K562 (cell line): ENCODE data around the gene SYCN. TPM values are rescaled to one million over a fixed set of nuclear protein-coding genes. Genes with fewer than 3 reads are reported as not detected.

Source experiments
- ATAC-seq: fragments of 200-7000 bp; cut with Tn5 transposase; 3 replicates; pipeline ENCODE4 v1.9.1; 2020; ENCODE audit warnings: moderate library complexity
- BruUV-seq: library from RNA; stranded (reverse); fragments of 400-500 nt; replicated peaks from 2 replicates; lab custom pipeline; 2021; lab: Mats Ljungman, UMichigan
- CTCF ChIA-PET: fragments of 300-600 bp; formaldehyde crosslinking; extraction: SDS; loops from one replicate; lab custom pipeline; 2021; ENCODE audit warnings: low intra/inter-chr PET ratio; lab: Yijun Ruan, JAX
- POLR2A ChIA-PET: fragments of 300-600, 350-650 bp; sonication (Branson Sonifier 250); formaldehyde crosslinking; extraction: SDS; loops from one replicate; lab custom pipeline; 2021; ENCODE audit warnings: antibody characterized with exemption, inconsistent platforms; lab: Yijun Ruan, JAX
- DNase-seq, 4 experiments: peaks; one replicate each; pipeline versions ENCODE4 v3.0.0 to v3.0.0-alpha.2; 2011 to 2018; ENCODE audit warnings: low spot score in 3 of 4, mixed read lengths in 3 of 4; ENCODE audit errors: extremely low read depth in 1 of 4
- FAIRE-seq: peaks from 2 replicates; lab custom pipeline; 2011; peaks lifted over from hg19 to GRCh38; lab: Jason Lieb, UNC
- H2AFZ ChIP-seq: 2 replicates; pipeline ENCODE4 v1.6.0; 2011; ENCODE audit warnings: low read depth, low read length, control low read depth, inconsistent platforms
- H3K27ac ChIP-seq: fragments of 200-600 bp; 3 replicates; pipeline ENCODE4 v1.8.0; 2011; ENCODE audit warnings: low read depth, mild to moderate bottlenecking, control low read depth, inconsistent platforms, low read length, moderate library complexity, mixed read lengths; ENCODE audit errors: extremely low read depth
- H3K27me3 ChIP-seq, 2 experiments: fragments of 300-600 bp in 1 of 2; 2 replicates in 1 of 2; 3 replicates in 1 of 2; pipeline versions ENCODE4 v1.6.0 to v1.8.0; 2011; ENCODE audit warnings: inconsistent platforms in 2 of 2, low read length in 2 of 2, mild to moderate bottlenecking in 1 of 2, mixed read lengths in 1 of 2, moderate library complexity in 1 of 2; ENCODE audit not compliant: control insufficient read depth in 2 of 2, insufficient read depth in 2 of 2
- H3K36me3 ChIP-seq: fragments of 300-600 bp; 3 replicates; pipeline ENCODE4 v1.8.0; 2011; ENCODE audit warnings: mild to moderate bottlenecking, low read length, inconsistent platforms; ENCODE audit not compliant: control insufficient read depth, insufficient read depth
- H3K4me1 ChIP-seq, 2 experiments: fragments of 200-600 bp in 1 of 2; replicated peaks in 1 of 2; 2 replicates in 1 of 2; 3 replicates in 1 of 2; pipeline versions ENCODE4 v1.5.1 to v1.8.0; 2011; ENCODE audit warnings: inconsistent platforms in 2 of 2, low read length in 2 of 2, mild to moderate bottlenecking in 1 of 2, mixed read lengths in 1 of 2, moderate library complexity in 1 of 2; ENCODE audit not compliant: control insufficient read depth in 2 of 2, insufficient read depth in 2 of 2
- H3K4me2 ChIP-seq: 2 replicates; pipeline ENCODE4 v1.6.1; 2011; ENCODE audit warnings: low read length, control low read depth, inconsistent platforms, mixed read lengths; ENCODE audit not compliant: insufficient read depth
- H3K4me3 ChIP-seq: fragments of 200-600 bp; sonication (generic), shearing (Covaris generic); 2 replicates; pipeline ENCODE4 v1.5.1; 2016; ENCODE audit warnings: control low read depth, inconsistent platforms
- H3K79me2 ChIP-seq: fragments of 200-600 bp; 3 replicates; pipeline ENCODE4 v1.8.0; 2011; ENCODE audit warnings: low read length, inconsistent platforms; ENCODE audit not compliant: control insufficient read depth, insufficient read depth
- H3K9ac ChIP-seq, 2 experiments: 2 replicates each; pipeline versions ENCODE4 v1.6.0 to v1.6.1; 2011; ENCODE audit warnings: low read depth in 2 of 2, low read length in 2 of 2, control low read depth in 1 of 2, inconsistent platforms in 1 of 2, mild to moderate bottlenecking in 1 of 2, mixed read lengths in 1 of 2; ENCODE audit not compliant: insufficient read depth in 1 of 2
- H3K9me1 ChIP-seq: one replicate; pipeline ENCODE4 v1.6.0; 2011; ENCODE audit warnings: inconsistent platforms, mild to moderate bottlenecking, low read length, moderate library complexity; ENCODE audit not compliant: control insufficient read depth, insufficient read depth
- H3K9me3 ChIP-seq: replicated peaks from 2 replicates; pipeline ENCODE4 v1.5.1; 2011; ENCODE audit warnings: low read depth, low read length, inconsistent platforms; ENCODE audit not compliant: control insufficient read depth, insufficient read depth
- H4K20me1 ChIP-seq: replicated peaks from 2 replicates; pipeline ENCODE4 v1.6.1; 2011; ENCODE audit warnings: low read length, inconsistent platforms, mixed read lengths; ENCODE audit not compliant: control insufficient read depth, insufficient read depth
- DMBX1 ChIP-seq: fragments of 250-450 bp; sonication (Bioruptor Pico); IDR thresholded peaks from 2 replicates; pipeline ENCODE4 v1.8.0; 2022; ENCODE audit warnings: inconsistent platforms, mild to moderate bottlenecking, moderate library complexity, borderline replicate concordance
- POLR2G ChIP-seq: fragments of 200-400 bp; formaldehyde crosslinking; IDR thresholded peaks from 2 replicates; pipeline ENCODE4 v1.6.1; 2017; ENCODE audit warnings: low read depth, mild to moderate bottlenecking, antibody characterized with exemption, low read length, moderate library complexity
- PRMT5 ChIP-seq: sonication (generic); formaldehyde crosslinking; IDR thresholded peaks from 2 replicates; pipeline ENCODE4 v1.5.0; 2020; ENCODE audit warnings: missing genetic modification reagents
- SOX6 ChIP-seq: fragments of 450-650 bp; IDR thresholded peaks from 2 replicates; pipeline ENCODE4 v1.6.1; 2014; ENCODE audit warnings: mild to moderate bottlenecking
- SREBF2 ChIP-seq: sonication (generic); formaldehyde crosslinking; IDR thresholded peaks from 2 replicates; pipeline ENCODE4 v1.4.0; 2020; ENCODE audit warnings: mild to moderate bottlenecking, missing genetic modification reagents
- ZNF561 ChIP-seq: fragments of 450-650 bp; formaldehyde crosslinking; conservative IDR thresholded peaks from 2 replicates; pipeline ENCODE4 v1.4.0; 2020; ENCODE audit warnings: mild to moderate bottlenecking, moderate library complexity
- WGBS: fragments of 100-300 bp; shearing (Covaris generic); methylation state at CpG from one replicate; pipeline ENCODE4 v1.1.6; 2016; ENCODE audit warnings: low coverage, mixed read lengths; ENCODE audit not compliant: insufficient coverage; ENCODE audit errors: missing lambda C conversion rate; 5-methylcytosine and 5-hydroxymethylcytosine counted together
- in situ Hi-C: fragments of 300-500 bp; cut with MboI; formaldehyde crosslinking; loops from 4 replicates; pipeline ENCODE4 v1.15.0; 2018; ENCODE audit warnings: inconsistent platforms, mixed read lengths
- intact Hi-C: fragments of 100-400 bp; cut with micrococcal nuclease; formaldehyde crosslinking; loops from 2 replicates; pipeline ENCODE4 v1.14.2; 2022
- polyA plus RNA-seq, 8 experiments: library from polyadenylated mRNA; depleted of rRNA in 4 of 8; stranded (reverse) in 5 of 8; unstranded in 3 of 8; fragments of >200 nt; fragmentation: Nextera tagmentation in 2 of 8; fragmentation: Illumina TruSeq in 1 of 8; extraction: Ambion mirVana in 2 of 8; extraction: Trizol in 1 of 8; gene quantifications; 2 replicates each; pipeline versions ENCODE4 v1.2.1 to v1.2.3, GENCODE V29; 2011 to 2014; ENCODE audit warnings: inconsistent platforms in 1 of 8, missing spikeins in 1 of 8
- total RNA-seq, 7 experiments: library from RNA; depleted of rRNA in 6 of 7; stranded (reverse); fragments of >200 nt in 6 of 7; fragmentation: Illumina TruSeq in 2 of 7; extraction: Trizol in 2 of 7; gene quantifications; 2 replicates each; pipeline versions ENCODE4 v1.2.1 to v1.2.3, GENCODE V29; 2011 to 2021; ENCODE audit warnings: low replicate concordance in 1 of 7

Gene SYCN
- total and polyA plus RNA-seq, 9 of the 15 experiments (the other 6 are each of a cell fraction or from before 2014, with no cell fraction given) = not detected

- DNase-seq (no peak), FAIRE-seq (no peak)
- H3K4me3 ChIP-seq = no peak overlapping the region
- H3K9me3 ChIP-seq = no peaks in the 10 kb centered on the region
- H3K27ac ChIP-seq = no peak overlapping the region
- in situ Hi-C loops = no loop called here
- peaks cover 19% of the 10 kb centered on the region for H4K20me1 ChIP-seq
- WGBS = 82% methylated on average over 15 of the region's 15 CpGs
- H3K27me3 ChIP-seq = no peaks in the 10 kb centered on the region
- peaks cover 56% of the 10 kb centered on the region for H3K79me2 ChIP-seq
- no peak for TF ChIP-seq SOX6
- TF ChIP-seq DMBX1 (CRISPR knock-in tag) = no peak
- TF ChIP-seq ZNF561 (CRISPR knock-in tag) = no peak
- TF ChIP-seq SREBF2 (CRISPR knock-in tag) = no peak
- TF ChIP-seq, all 486 proteins: peak for 0
- CTCF ChIA-PET = no interaction called here
- H3K4me2 ChIP-seq = no peak overlapping the region
- POLR2A ChIA-PET = interaction anchor here (0.6 to 2.4 kb wide), 4 partner anchors 11 to 200 kb away, joined by 3 to 13 read pairs (median 4); no protein-coding TSS in a partner anchor
- ATAC-seq = no peak
- H3K36me3 ChIP-seq = peaks cover 5% of the 10 kb centered on the region; the same call in 1 of the 3 replicates
- peaks cover 7% of the 10 kb centered on the region for H3K9me1 ChIP-seq
- BruUV-seq = no TSS peak
- H3K4me1 ChIP-seq = peaks cover 41 to 63% of the 10 kb centered on the region in 2 experiments
- peak overlapping the region in 1 of 2 experiments; percentile 79; a peak in 2 of 4 replicates for H3K9ac ChIP-seq
- intact Hi-C loops = no loop called here
- no peak overlapping the region for H2AFZ ChIP-seq
Measured at GRCh38 chr19:39155741-39156140, 48.3 kb downstream of the SYCN start.

GRCh38 chr19:39155114-39155700 lies 48.9 kb downstream of the SYCN start:
- CTCF ChIA-PET = no interaction called here
- BruUV-seq = no TSS peak
- peaks cover 7% of the 10 kb centered on the region for H3K9me1 ChIP-seq
- ATAC-seq (0 out of 3 replicates have a peak, but pooled peaks have one; percentile 15), FAIRE-seq (no peak), DNase-seq (no peak)
- POLR2A ChIA-PET = interaction anchor here (0.6 to 2.4 kb wide), 4 partner anchors 10 to 200 kb away, joined by 3 to 13 read pairs (median 4); no protein-coding TSS in a partner anchor
- peaks cover 52% of the 10 kb centered on the region for H3K79me2 ChIP-seq
- H2AFZ ChIP-seq = no peak overlapping the region
- H3K9ac ChIP-seq = peak overlapping the region in 1 of 2 experiments; percentile 79; a peak in 2 of 4 replicates
- 54% methylated on average over 10 of the region's 11 CpGs for WGBS
- no peak overlapping the region for H3K27ac ChIP-seq
- no peaks in the 10 kb centered on the region for H3K9me3 ChIP-seq
- intact Hi-C loops (no loop called here), in situ Hi-C loops (no loop called here)
- H3K4me2 ChIP-seq = no peak overlapping the region
- no peak overlapping the region for H3K4me3 ChIP-seq
- H3K27me3 ChIP-seq = no peaks in the 10 kb centered on the region
- H3K36me3 ChIP-seq = peaks cover 5% of the 10 kb centered on the region; the same call in 1 of the 3 replicates
- peaks cover 19% of the 10 kb centered on the region for H4K20me1 ChIP-seq
- TF ChIP-seq PRMT5 (no peak), POLR2G (peak; percentile 9; the same call in 1 of the 2 replicates)
- peaks cover 43 to 68% of the 10 kb centered on the region in 2 experiments for H3K4me1 ChIP-seq
